OCI-M2 (cell line): Measurements from ENCODE around the gene MCM3AP.

Experiments
- DNase-seq: peaks from one replicate; lab custom pipeline; 2025; ENCODE audit not compliant: unreplicated experiment; lab: John Stamatoyannopoulos, UW

Gene MCM3AP

DNA sequence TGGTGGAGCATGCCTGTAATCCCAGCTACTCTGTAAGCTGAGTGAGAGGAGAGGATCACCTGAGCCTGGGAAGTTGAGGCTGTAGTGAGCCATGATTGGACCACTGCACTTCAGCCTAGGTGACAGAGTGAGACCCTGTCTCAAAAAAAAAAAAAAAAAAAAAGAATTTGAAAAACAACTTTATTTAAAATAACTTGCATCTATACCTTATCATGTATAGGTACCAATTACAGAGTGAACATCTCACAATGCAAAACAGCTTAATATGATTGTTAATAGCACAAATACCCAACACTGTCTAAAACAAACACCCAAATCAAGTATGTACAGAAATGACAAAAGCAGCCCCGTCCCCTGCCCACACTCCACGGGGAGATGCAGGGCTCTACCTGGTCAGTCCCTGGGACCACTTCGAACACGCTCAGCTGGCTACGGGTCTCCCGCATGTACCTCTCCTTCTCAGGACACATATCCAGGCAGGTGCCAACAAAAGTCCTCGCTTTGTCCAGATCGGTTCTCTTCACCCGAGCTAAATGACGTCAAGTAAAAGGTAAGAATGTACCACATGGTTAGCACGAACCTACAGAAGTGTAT is 10.5 kb downstream of the MCM3AP start:
- DNase-seq = no peak

DNA sequence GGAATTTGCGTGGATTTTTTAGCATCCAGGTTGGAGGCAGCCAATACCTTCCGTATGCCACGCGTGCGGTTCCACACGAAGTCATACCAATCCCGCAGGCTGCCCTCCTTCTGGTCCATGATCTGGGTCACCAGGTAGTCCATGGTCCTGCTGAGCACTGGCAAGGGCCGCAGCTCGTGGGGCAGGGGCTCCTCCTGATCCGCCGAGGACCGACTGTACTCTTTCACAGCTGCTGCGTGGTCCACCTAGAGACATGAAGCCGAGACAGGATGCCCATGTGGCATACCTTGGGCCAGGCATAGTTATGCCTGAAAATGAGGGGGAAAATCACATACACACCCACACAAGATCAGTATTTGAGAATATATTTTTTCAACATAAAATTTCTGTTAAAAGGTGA is 12.1 kb downstream of the MCM3AP start:
- no peak for DNase-seq

GRCh38 chr21:46269466-46269865 is 15.9 kb downstream of the MCM3AP start:
- no peak for DNase-seq

DNA sequence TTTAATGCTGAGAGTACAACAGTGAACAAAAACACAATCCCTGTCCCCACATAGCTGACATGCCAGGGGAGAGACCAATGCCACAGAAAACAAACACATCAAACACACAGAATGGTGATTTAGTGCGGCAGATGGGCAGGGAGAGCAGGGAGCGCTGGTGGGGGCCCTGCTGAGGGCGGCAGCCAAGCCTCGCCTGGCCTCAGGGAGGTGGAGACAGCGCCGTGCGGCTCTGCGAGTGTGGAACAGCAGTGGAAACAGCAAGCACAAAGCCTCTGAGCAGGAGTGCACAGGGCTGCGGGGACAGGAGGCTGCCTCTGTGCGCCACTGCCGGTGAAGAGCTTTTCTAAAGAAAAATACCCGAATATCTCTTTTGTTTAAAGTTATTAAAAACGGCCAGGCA is 17.0 kb downstream of the MCM3AP start:
- no peak for DNase-seq

DNA sequence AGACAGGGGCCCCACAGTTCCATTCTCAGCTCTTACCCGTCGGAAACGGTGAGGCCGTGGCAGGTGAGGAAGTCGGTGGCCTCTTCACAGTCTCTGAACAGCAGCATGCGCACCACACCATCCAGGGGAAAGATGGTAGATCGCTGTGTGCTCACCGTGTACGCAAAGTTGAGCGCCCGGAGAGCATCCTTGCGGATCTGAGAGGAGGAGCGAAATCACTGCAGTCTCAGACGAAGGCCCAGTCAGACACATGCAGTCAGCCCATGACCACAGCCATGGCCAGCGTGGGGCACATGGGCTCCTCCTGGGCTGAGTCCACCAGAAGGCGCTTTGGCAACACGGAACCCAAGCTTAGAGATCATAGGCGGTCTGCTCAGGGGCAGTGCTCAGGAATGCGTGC is 18.5 kb downstream of the MCM3AP start:
- DNase-seq = no peak

DNA sequence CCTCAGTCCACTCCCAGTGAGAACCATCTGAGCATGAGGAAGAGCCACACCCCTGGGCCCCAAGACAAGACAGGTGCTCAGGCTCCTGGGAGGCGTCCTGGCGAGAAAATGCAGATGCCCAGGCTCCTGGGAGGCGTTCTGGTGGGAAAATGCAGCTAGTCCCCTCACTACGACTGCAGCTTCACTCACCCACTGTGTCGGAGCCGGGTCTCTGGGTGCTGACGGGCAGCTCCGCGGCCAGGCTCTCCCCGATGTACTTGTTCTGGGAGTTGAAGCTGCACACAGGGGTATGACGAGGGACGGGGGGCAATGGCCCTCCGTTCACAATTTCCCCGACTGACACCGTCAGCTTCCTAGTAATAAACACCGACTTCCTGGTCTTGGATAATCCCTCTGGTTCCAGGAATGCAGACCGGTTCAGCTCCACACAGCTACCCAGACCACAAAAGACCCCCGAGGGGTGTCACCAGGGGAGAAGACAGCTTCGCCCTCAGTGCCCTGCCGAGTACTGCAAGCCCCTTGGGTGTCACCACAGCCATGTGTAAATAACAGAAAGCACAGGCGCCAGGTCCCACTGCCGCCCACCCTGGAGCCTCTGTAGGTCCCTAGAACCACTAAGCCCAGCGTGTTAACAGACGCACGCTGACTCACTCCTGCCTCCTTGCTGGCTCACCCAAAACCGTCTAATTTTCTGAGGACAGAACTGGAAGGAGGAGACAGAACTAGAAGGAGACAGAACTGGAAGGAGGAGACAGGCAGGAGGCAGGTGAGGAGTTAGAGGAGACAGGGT is 19.5 kb downstream of the MCM3AP start:
- DNase-seq = no peak

- DNase-seq = no peak
Observed at GRCh38 chr21:46264690-46265144, 20.7 kb downstream of the MCM3AP start.

DNA sequence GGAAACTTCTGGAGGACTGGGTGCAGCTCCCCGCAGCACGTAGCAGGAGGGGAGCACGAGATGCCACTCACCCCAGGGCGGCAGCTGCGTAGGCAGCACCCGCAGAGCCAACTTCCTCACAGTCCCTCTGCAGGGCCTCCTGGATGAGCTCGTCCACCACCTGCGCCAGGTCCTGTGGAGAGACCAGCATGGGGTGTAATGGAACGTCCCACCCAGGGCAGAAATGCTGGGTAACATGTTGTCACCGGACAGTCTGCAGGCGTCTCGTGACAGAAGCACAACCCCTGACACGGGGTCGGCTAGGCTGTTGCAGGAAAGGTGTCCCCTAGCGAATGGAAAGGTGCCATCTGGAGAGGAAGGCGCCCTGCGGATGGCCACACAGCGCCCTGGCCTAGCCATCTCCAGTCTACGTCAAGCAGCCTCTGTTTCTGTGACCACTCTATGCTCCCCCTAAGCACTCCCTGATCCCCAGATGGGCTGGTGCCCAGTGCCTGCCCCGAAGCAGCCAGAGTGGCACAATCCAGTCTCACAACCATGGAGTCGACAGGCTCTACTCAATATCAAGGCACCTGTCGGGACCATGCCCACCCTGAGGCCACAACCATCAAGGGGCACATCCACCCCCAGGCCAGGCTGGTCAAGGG is 21.2 kb downstream of the MCM3AP start:
- no peak for DNase-seq

GRCh38 chr21:46256501-46256994 is 28.9 kb downstream of the MCM3AP start:
- no peak for DNase-seq

DNA sequence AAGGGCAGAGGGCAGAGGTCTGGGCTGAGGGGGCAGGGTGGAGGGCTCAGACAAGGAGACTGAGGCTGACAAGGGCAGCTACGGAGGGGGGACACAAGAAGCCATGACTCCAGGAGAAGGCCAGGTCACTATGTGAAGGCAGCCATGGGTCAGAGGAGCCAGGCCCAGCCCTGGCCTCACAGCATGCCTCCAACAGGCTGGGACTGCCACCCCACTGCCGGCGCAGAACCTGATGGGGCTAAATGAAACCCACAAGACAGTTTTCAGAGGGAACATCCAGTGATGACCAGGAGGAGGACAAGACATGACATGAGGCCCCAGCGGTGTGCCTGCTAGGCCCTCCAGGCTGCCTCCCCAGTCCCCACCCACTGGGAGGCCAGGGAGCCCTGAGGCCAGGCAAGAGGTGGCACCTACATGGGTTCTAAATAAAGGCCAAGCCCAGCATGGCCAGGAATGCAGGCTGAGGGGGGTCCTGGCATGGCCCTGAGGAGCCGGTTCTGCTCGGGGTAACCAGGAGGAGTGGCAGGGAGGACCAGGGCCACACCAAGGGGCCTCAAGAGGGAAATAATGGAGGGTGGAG is 29.6 kb downstream of the MCM3AP start:
- DNase-seq = no peak

GRCh38 chr21:46255166-46255565 is 30.2 kb downstream of the MCM3AP start:
- no peak for DNase-seq

DNA sequence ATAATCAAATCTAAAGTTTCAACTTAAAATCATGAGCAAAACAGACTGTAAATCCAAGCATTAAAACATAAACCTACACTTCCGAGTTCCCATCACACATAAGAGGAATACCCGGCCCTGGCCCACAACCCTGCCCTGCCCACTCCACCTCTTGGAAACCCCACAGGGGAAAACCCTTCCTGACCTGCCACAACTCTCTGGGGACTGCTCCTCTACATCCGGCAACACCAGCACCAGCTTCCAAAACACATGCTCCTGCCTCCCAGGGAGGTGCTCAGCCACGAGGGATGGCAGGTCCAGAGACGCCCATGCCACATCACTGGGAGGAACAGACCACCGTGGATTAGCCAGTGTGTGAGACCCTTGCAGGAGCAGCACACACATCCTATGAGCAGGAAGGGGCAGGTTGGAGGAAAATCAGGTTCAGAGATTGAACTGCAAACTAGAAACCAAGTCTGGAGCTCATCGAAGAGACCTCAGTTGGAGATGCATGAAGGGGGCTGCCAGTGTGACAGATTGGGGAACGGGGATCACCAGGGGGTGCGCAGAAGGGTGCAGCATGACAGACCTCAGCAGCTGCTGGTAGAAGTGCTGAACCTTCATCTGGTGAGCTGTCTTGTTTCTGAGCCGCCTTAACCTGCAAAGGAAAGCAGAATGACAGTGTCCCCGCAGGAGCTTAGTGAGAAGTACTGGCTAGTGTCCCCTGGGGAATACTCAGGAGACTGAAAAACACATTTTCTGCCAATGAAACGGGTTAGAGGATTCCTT is 31.0 kb downstream of the MCM3AP start:
- no peak for DNase-seq

DNA sequence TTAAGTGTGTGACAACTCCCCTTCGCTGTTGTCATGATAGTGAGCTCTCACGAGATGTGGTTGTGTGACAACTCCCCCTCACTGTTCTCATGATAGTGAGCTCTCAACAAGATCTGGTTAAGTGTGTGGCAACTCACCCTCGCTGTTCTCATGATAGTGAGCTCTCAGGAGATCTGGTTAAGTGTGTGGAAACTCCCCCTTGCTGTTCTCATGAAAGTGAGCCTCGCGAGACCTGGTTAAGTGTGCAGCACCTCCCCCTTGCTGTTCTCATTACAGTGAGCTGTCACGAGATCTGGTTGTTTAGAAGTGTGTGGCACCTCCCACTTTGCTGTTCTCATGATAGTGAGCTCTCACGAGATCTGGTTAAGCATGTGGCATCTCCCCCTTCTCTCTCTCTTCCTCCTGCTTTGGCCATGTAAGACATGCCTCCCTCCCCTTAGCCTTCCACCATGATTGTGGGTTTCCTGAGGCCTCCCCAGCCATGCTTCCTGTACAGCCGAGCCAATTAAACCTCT is 31.7 kb downstream of the MCM3AP start:
- no peak for DNase-seq

- DNase-seq = no peak
Observed at GRCh38 chr21:46252840-46253239, 32.6 kb downstream of the MCM3AP start.

- no peak for DNase-seq
Observed at GRCh38 chr21:46250146-46250725, 35.2 kb downstream of the MCM3AP start.

- DNase-seq = no peak
Observed at GRCh38 chr21:46248827-46249226, 36.6 kb downstream of the MCM3AP start.

DNA sequence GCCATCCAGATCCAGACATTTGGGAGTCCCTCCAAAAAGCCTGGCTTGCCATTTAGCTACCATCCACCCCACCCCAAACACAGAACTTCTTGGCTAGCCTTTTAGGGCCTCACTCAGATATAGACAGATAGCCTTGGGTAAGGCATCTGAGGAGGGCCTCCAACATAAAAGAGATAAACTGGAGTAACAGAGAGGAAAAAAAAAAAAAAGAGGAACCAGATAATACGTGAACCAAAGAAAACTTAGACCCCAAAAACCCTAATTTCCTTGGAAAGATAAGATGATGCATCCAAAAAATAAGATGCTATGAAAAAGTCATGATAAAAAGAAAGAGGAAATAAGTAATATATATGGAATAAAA is 37.0 kb downstream of the MCM3AP start:
- peak; percentile 85 for DNase-seq

DNA sequence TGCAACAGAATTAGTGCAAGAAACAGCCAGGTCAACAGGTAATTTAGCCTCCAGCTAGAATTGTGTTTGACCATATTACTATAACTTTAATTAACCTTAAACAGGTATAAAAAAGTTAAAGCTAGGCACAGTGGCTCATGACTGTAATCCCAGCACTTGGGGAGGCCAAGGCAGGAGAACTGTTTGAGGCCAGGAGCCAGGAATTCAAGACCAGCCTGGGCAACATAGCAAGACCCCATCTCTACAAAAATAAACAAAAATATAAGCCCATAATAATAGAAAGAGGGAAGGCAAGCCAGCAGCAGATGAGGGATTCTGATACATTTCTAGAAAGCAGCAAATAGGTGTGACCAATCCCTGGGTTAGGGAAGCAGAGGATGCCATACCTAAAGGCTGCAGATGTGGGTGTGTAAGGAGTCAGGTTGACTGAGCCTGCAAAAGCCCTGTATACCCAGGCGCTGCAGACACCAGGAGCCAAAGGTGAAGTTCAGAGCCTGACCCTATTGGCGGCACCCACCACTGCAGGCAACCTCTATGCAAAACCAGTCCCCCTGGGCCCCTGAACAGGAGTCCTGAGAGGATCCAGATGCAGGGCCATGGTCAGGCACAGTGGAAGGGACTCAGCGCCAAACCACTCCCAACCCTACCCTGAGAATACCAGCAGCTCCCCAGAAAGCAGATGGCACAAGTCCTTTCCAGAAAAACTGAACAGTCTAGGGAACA is 37.6 kb downstream of the MCM3AP start:
- no peak for DNase-seq

DNA sequence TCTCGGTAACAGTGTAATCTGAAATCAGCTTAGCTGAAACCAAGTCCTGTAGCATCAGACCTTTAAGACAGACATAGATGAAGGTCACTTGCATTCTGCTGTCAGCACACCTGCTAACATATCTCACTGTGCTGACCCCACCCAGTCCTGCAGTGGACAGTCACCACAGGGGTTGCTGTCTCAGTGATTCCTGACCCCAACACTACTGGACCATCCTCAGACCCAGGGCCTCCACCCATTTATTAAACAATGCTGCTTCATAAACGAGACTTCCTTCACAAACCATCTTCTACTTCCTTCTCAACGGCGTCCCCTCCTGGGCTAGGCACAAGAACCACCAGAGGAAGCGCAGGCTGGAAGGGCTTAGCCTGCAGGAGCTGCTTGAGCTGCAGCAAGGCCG is 39.1 kb downstream of the MCM3AP start:
- DNase-seq = no peak
